H1 (cell line): ENCODE results near the gene CCDC106. TPM values are rescaled to one million over a fixed set of nuclear protein-coding genes. Genes with fewer than 3 reads are reported as not detected.
A peak's percentile ranks its signal among the peaks of the same experiment; 100 is the strongest.

ENCODE experiments used
- CTCF ChIA-PET: fragments of 300-600 bp; sonication (Branson Sonifier 250); formaldehyde crosslinking; loops from one replicate; lab custom pipeline; 2021; ENCODE audit not compliant: partially characterized antibody; lab: Charles Lee
- POLR2A ChIA-PET: fragments of 300-600 bp; sonication (Branson Sonifier 250); formaldehyde crosslinking; loops from one replicate; lab custom pipeline; 2021; ENCODE audit warnings: inconsistent platforms; ENCODE audit not compliant: partially characterized antibody; lab: Charles Lee
- DNase-seq, 2 experiments: peaks; one replicate each; pipeline versions ENCODE4 v3.0.0 to v3.0.0-alpha.2; 2010 to 2022; ENCODE audit warnings: low spot score in 2 of 2, low read depth in 1 of 2, mixed read lengths in 1 of 2
- FAIRE-seq: peaks from 2 replicates; lab custom pipeline; 2011; peaks lifted over from hg19 to GRCh38; lab: Jason Lieb, UNC
- H2AFZ ChIP-seq: 2 replicates; pipeline ENCODE4 v1.8.1; 2012; ENCODE audit warnings: low read length, inconsistent platforms
- H2AK5ac ChIP-seq: 2 replicates; pipeline ENCODE4 v1.6.1; 2013; ENCODE audit warnings: low read depth, low read length
- H2BK120ac ChIP-seq: replicated peaks from 2 replicates; pipeline ENCODE3; 2013; ENCODE audit warnings: low read depth, low read length, inconsistent platforms
- H2BK12ac ChIP-seq: 2 replicates; pipeline ENCODE4 v1.6.1; 2013; ENCODE audit warnings: low read depth, low read length
- H2BK15ac ChIP-seq: 2 replicates; pipeline ENCODE4 v1.6.1; 2013; ENCODE audit warnings: low read length
- H2BK20ac ChIP-seq: 2 replicates; pipeline ENCODE4 v1.6.1; 2013; ENCODE audit warnings: low read length
- H2BK5ac ChIP-seq: 2 replicates; pipeline ENCODE4 v1.6.1; 2013; ENCODE audit warnings: low read depth, low read length
- H3K14ac ChIP-seq: 2 replicates; pipeline ENCODE4 v1.6.1; 2013; ENCODE audit warnings: inconsistent platforms; ENCODE audit not compliant: insufficient read length
- H3K18ac ChIP-seq: 2 replicates; pipeline ENCODE4 v1.6.1; 2013; ENCODE audit warnings: low read length; ENCODE audit errors: extremely low read depth
- H3K23ac ChIP-seq: 2 replicates; pipeline ENCODE4 v1.6.1; 2013; ENCODE audit warnings: inconsistent platforms; ENCODE audit not compliant: insufficient read length
- H3K23me2 ChIP-seq: 2 replicates; pipeline ENCODE4 v1.6.1; 2013; ENCODE audit warnings: low read depth, low read length
- H3K27ac ChIP-seq: 2 replicates; pipeline ENCODE4 v1.6.1; 2011; ENCODE audit warnings: low read depth, low read length, inconsistent platforms
- H3K27me3 ChIP-seq, 4 experiments: replicated peaks in 1 of 4; 1 replicate in 1 of 4; 2 replicates in 3 of 4; pipeline versions ENCODE4 v1.6.1 to v1.8.1; 2011 to 2013; ENCODE audit warnings: low read length in 3 of 4, mild to moderate bottlenecking in 3 of 4, inconsistent platforms in 2 of 4, mixed read lengths in 2 of 4, moderate library complexity in 1 of 4; ENCODE audit not compliant: control insufficient read depth in 3 of 4, insufficient read depth in 3 of 4; ENCODE audit errors: extremely low read depth in 1 of 4
- H3K36me3 ChIP-seq, 4 experiments: 2 replicates each; pipeline versions ENCODE4 v1.6.1 to v1.8.1; 2011 to 2013; ENCODE audit warnings: mild to moderate bottlenecking in 4 of 4, low read length in 3 of 4, moderate library complexity in 2 of 4, control low read depth in 1 of 4, inconsistent platforms in 1 of 4; ENCODE audit not compliant: insufficient read depth in 4 of 4, control insufficient read depth in 2 of 4
- H3K4ac ChIP-seq: replicated peaks from 2 replicates; pipeline ENCODE3; 2013; ENCODE audit warnings: low read length, low read depth, mixed read lengths, inconsistent platforms; ENCODE audit not compliant: insufficient read length
- H3K4me1 ChIP-seq, 4 experiments: replicated peaks in 1 of 4; 1 replicate in 1 of 4; 2 replicates in 3 of 4; pipeline versions ENCODE4 v1.6.1 to v1.8.1; 2011 to 2013; ENCODE audit warnings: low read length in 3 of 4, inconsistent platforms in 2 of 4, mixed read lengths in 1 of 4; ENCODE audit not compliant: insufficient read depth in 4 of 4, control insufficient read depth in 3 of 4
- H3K4me2 ChIP-seq, 2 experiments: 2 replicates each; pipeline versions ENCODE4 v1.6.1 to v1.8.1; 2011 to 2013; ENCODE audit warnings: low read depth in 2 of 2, low read length in 2 of 2, control low read depth in 1 of 2, inconsistent platforms in 1 of 2, mild to moderate bottlenecking in 1 of 2; ENCODE audit not compliant: insufficient read depth in 1 of 2
- H3K4me3 ChIP-seq, 4 experiments: fragments of 200-600, 300-600 bp in 1 of 4; sonication (generic), shearing (Covaris generic), sonication (Bioruptor Twin) in 1 of 4; 2 replicates each; pipeline versions ENCODE4 v1.5.1 to v1.8.1; 2011 to 2016; ENCODE audit warnings: low read length in 4 of 4, low read depth in 3 of 4, control low read depth in 2 of 4, inconsistent platforms in 2 of 4, mild to moderate bottlenecking in 2 of 4, mixed read lengths in 1 of 4, moderate library complexity in 1 of 4; ENCODE audit not compliant: insufficient read depth in 2 of 4; ENCODE audit errors: extremely low read depth in 1 of 4
- H3K56ac ChIP-seq: replicated peaks from 2 replicates; pipeline ENCODE3; 2013; ENCODE audit warnings: low read depth, mild to moderate bottlenecking, mixed read lengths, low read length, inconsistent platforms; ENCODE audit not compliant: insufficient read length
- H3K79me1 ChIP-seq: 2 replicates; pipeline ENCODE4 v1.6.1; 2013; ENCODE audit warnings: low read depth, low read length, control low read depth
- H3K79me2 ChIP-seq, 2 experiments: 2 replicates each; pipeline versions ENCODE4 v1.6.1 to v1.8.1; 2012 to 2013; ENCODE audit warnings: low read length in 2 of 2, mild to moderate bottlenecking in 2 of 2, inconsistent platforms in 1 of 2; ENCODE audit not compliant: insufficient read depth in 2 of 2, control insufficient read depth in 1 of 2
- H3K9ac ChIP-seq, 4 experiments: replicated peaks in 1 of 4; 1 replicate in 1 of 4; 2 replicates in 3 of 4; pipeline versions ENCODE4 v1.6.1 to v1.8.1; 2011 to 2013; ENCODE audit warnings: low read depth in 3 of 4, low read length in 3 of 4, control low read depth in 2 of 4, mild to moderate bottlenecking in 2 of 4, moderate library complexity in 2 of 4, inconsistent platforms in 1 of 4; ENCODE audit errors: extremely low read depth in 1 of 4
- H3K9me3 ChIP-seq, 2 experiments: 2 replicates each; pipeline versions ENCODE4 v1.6.1 to v1.8.1; 2012 to 2013; ENCODE audit warnings: mild to moderate bottlenecking in 2 of 2, moderate library complexity in 2 of 2, control low read depth in 1 of 2, inconsistent platforms in 1 of 2, low read depth in 1 of 2, low read length in 1 of 2, mixed read lengths in 1 of 2; ENCODE audit not compliant: insufficient read depth in 2 of 2
- H4K20me1 ChIP-seq, 2 experiments: replicated peaks in 1 of 2; 2 replicates each; pipeline versions ENCODE3 to v1.8.1; 2011 to 2013; ENCODE audit warnings: inconsistent platforms in 2 of 2, low read length in 2 of 2, mild to moderate bottlenecking in 1 of 2; ENCODE audit not compliant: insufficient read depth in 2 of 2, control insufficient read depth in 1 of 2
- H4K5ac ChIP-seq: 2 replicates; pipeline ENCODE4 v1.6.1; 2013; ENCODE audit warnings: low read length, low read depth, mixed read lengths, inconsistent platforms; ENCODE audit not compliant: insufficient read length
- H4K8ac ChIP-seq: 2 replicates; pipeline ENCODE4 v1.8.0; 2013; ENCODE audit warnings: mild to moderate bottlenecking, moderate library complexity, low read length, inconsistent platforms; ENCODE audit not compliant: insufficient read depth; ENCODE audit errors: extremely low read depth
- H4K91ac ChIP-seq: replicated peaks from 2 replicates; pipeline ENCODE3; 2013; ENCODE audit warnings: low read length, mixed read lengths, inconsistent platforms; ENCODE audit not compliant: insufficient read length
- HDAC2 ChIP-seq, 2 experiments: fragments of 300-600 bp in 1 of 2; sonication (generic) in 1 of 2; IDR thresholded peaks; 2 replicates each; pipeline ENCODE4 v1.6.1; 2011 to 2012; ENCODE audit warnings: low read depth in 2 of 2, low read length in 2 of 2, mild to moderate bottlenecking in 2 of 2, moderate library complexity in 2 of 2, borderline replicate concordance in 1 of 2, inconsistent platforms in 1 of 2
- MAFK ChIP-seq: IDR thresholded peaks from 2 replicates; pipeline ENCODE4 v1.6.1; 2012; ENCODE audit warnings: low read depth, mild to moderate bottlenecking, improper control_type of control experiment, low read length
- NRF1 ChIP-seq: IDR thresholded peaks from 2 replicates; pipeline ENCODE4 v1.6.1; 2011; ENCODE audit warnings: mild to moderate bottlenecking, low read depth, low read length, improper control_type of control experiment
- RBBP5 ChIP-seq: IDR thresholded peaks from 2 replicates; pipeline ENCODE4 v1.7.1; 2012; ENCODE audit warnings: low read depth, mild to moderate bottlenecking, inconsistent platforms, low read length, moderate library complexity, borderline replicate concordance
- SIN3A ChIP-seq, 2 experiments: IDR thresholded peaks in 1 of 2; conservative IDR thresholded peaks in 1 of 2; 2 replicates each; pipeline ENCODE4 v1.6.1; 2011 to 2012; ENCODE audit warnings: low read length in 2 of 2, improper control_type of control experiment in 1 of 2, low read depth in 1 of 2, mild to moderate bottlenecking in 1 of 2
- SUZ12 ChIP-seq: fragments of 200-600 bp; sonication (generic); IDR thresholded peaks from 2 replicates; pipeline ENCODE4 v1.6.1; 2012; ENCODE audit warnings: mild to moderate bottlenecking, inconsistent platforms, low read length, moderate library complexity, mixed read lengths
- TAF7 ChIP-seq: optimal IDR thresholded peaks from 2 replicates; pipeline ENCODE3; 2011; ENCODE audit warnings: low read depth, mild to moderate bottlenecking, inconsistent platforms, low read length, moderate library complexity, borderline replicate concordance
- WGBS, 2 experiments: shearing (Covaris generic) in 1 of 2; methylation state at CpG; one replicate each; pipeline versions ENCODE4 v1.1.6 to v1.1.7; 2013 to 2015; ENCODE audit warnings: low lambda C conversion rate in 2 of 2, mixed read lengths in 2 of 2, inconsistent platforms in 1 of 2, low coverage in 1 of 2, missing lambda C conversion rate in 1 of 2; ENCODE audit not compliant: insufficient replicate concordance in 2 of 2, insufficient coverage in 1 of 2, insufficient read length in 1 of 2; ENCODE audit errors: extremely low coverage in 1 of 2, missing lambda C conversion rate in 1 of 2; 5-methylcytosine and 5-hydroxymethylcytosine counted together
- polyA plus RNA-seq, 7 experiments: library from polyadenylated mRNA; depleted of rRNA in 3 of 7; stranded (reverse) in 5 of 7; unstranded in 2 of 7; fragments of >200 nt in 5 of 7; fragments of 200-250 nt in 2 of 7; gene quantifications; 1 replicate in 5 of 7; 2 replicates in 1 of 7; 4 replicates in 1 of 7; pipeline versions ENCODE4 v1.2.1 to v1.2.3, GENCODE V29; 2011 to 2013; ENCODE audit warnings: missing spikeins in 2 of 7, mixed read lengths in 2 of 7
- total RNA-seq: library from RNA; stranded (reverse); fragmentation: NEBNext Ultra II Directional; extraction: Animal tissue kit (Norgen Biotek cat#: 25700); gene quantifications from 2 replicates; pipeline ENCODE4 v1.2.1, GENCODE V29; 2021
- TF ChIP-seq, protein P1 (sequence below), 3 experiments: IDR thresholded peaks; 1 replicate in 2 of 3; 2 replicates in 1 of 3; pipeline versions ENCODE4 v1.5.1 to v1.6.1; 2011; ENCODE audit warnings: low read length in 3 of 3, mild to moderate bottlenecking in 3 of 3, inconsistent platforms in 2 of 3, low read depth in 1 of 3, moderate library complexity in 1 of 3; ENCODE audit not compliant: insufficient read depth in 1 of 3; ENCODE audit errors: control extremely low read depth in 1 of 3

Gene CCDC106
- total and polyA plus RNA-seq, 2 of the 8 experiments (the other 6 are each of a cell fraction or from before 2014, with no cell fraction given) = 12.0 to 20.1 TPM

DNA sequence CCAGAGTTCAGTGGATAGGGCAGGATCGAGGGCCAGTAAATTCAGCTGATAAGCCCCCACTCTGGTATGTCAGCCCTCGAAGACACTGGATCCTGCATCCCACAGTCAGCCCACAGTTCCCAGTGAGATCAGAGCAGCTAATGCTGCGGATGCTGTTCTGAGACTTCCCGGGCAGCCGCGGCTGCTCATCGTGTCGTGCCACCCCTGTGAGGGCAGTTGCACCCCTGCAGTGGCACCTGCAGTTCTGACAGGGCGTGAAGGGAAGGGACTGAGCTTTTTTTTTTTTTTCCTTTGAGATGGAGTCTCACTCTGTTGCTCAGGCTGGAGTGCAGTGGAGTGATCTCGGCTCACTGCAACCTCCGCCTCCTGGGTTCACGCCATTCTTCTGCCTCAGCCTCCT is 19.5 kb downstream of the CCDC106 start:
- Histone ChIP-seq H4K5ac (no peak overlapping the region), H2AK5ac (no peak overlapping the region), H3K9ac (peak overlapping the region in 2 of 4 experiments; percentile 13 to 36; a peak in 1 of 7 replicates), H3K4me3 (no peak overlapping the region), H3K36me3 (peaks cover 52 to 67% (median 60%) of the 10 kb centered on the region in 4 experiments), H4K91ac (no peak overlapping the region), H3K23me2 (no peaks in the 10 kb centered on the region), H2BK5ac (no peak overlapping the region), H3K79me1 (peaks cover 15% of the 10 kb centered on the region), H4K20me1 (peaks cover 42 to 58% of the 10 kb centered on the region in 2 experiments), H3K9me3 (no peaks in the 10 kb centered on the region), H3K4me1 (peaks cover 0 to 5% (median 2%) of the 10 kb centered on the region in 4 experiments; a peak in 5 of 7 replicates), H2BK120ac (no peak overlapping the region), H2BK20ac (no peak overlapping the region), H3K56ac (no peak overlapping the region), H3K79me2 (peaks cover 7 to 72% of the 10 kb centered on the region in 2 experiments; a peak in 3 of 4 replicates), H3K14ac (no peak overlapping the region), H2BK15ac (no peak overlapping the region), H3K23ac (no peak overlapping the region), H3K4me2 (no peak overlapping the region), H2BK12ac (no peak overlapping the region), H4K8ac (no peak overlapping the region), H2AFZ (no peak overlapping the region), H3K4ac (no peak overlapping the region), H3K27ac (no peak overlapping the region), H3K27me3 (no peaks in the 10 kb centered on the region), H3K18ac (no peak overlapping the region)
- 94% methylated on average over 10 of the region's 12 CpGs; no CpG with 5 or more reads in 1 of the 2 experiments for WGBS, 2 experiments
- FAIRE-seq (no peak), DNase-seq (no peak)
- no peak for TF ChIP-seq NRF1
- TF ChIP-seq, protein P1, sequence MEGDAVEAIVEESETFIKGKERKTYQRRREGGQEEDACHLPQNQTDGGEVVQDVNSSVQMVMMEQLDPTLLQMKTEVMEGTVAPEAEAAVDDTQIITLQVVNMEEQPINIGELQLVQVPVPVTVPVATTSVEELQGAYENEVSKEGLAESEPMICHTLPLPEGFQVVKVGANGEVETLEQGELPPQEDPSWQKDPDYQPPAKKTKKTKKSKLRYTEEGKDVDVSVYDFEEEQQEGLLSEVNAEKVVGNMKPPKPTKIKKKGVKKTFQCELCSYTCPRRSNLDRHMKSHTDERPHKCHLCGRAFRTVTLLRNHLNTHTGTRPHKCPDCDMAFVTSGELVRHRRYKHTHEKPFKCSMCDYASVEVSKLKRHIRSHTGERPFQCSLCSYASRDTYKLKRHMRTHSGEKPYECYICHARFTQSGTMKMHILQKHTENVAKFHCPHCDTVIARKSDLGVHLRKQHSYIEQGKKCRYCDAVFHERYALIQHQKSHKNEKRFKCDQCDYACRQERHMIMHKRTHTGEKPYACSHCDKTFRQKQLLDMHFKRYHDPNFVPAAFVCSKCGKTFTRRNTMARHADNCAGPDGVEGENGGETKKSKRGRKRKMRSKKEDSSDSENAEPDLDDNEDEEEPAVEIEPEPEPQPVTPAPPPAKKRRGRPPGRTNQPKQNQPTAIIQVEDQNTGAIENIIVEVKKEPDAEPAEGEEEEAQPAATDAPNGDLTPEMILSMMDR (IDR thresholded peaks at IDR 0.05; ENCODE audit: control extremely low read depth in 1 of 3, insufficient read depth in 1 of 3, low read depth in 1 of 3, low read length in 3 of 3) = no peak
- no peak for TF ChIP-seq HDAC2 (IDR thresholded peaks at IDR 0.05; ENCODE audit: borderline replicate concordance in 1 of 2, low read depth in 2 of 2, low read length in 2 of 2)
- TF ChIP-seq RBBP5 = no peak
- TF ChIP-seq MAFK = no peak
- no peak for TF ChIP-seq TAF7
- TF ChIP-seq SUZ12 = no peak
- TF ChIP-seq SIN3A (conservative IDR thresholded peaks at IDR 0.05 in 1 of 2, IDR thresholded peaks at IDR 0.05 in 1 of 2; ENCODE audit: low read depth in 1 of 2, low read length in 2 of 2) = no peak
- POLR2A ChIA-PET = interaction anchor here (1.0 to 7.1 kb wide), 5 partner anchors 9 to 26 kb away, joined by 3 to 75 read pairs (median 3); no protein-coding TSS in a partner anchor
- CTCF ChIA-PET = interaction anchor here (1.1 kb wide), 1 partner anchor 14 kb away, joined by 3 read pairs; no protein-coding TSS in a partner anchor
